H1 (cell line): ENCODE results near the gene ARL6IP4. TPM values are rescaled to one million over a fixed set of nuclear protein-coding genes. Genes with fewer than 3 reads are reported as not detected.

Experiments
- EP300 ChIP-seq, 2 experiments: IDR thresholded peaks; 1 replicate in 1 of 2; 2 replicates in 1 of 2; pipeline ENCODE4 v1.6.1; 2011 to 2012; ENCODE audit warnings: low read depth in 2 of 2, low read length in 2 of 2, mild to moderate bottlenecking in 2 of 2, borderline replicate concordance in 1 of 2, inconsistent platforms in 1 of 2, moderate library complexity in 1 of 2
- FOSL1 ChIP-seq: IDR thresholded peaks from 2 replicates; pipeline ENCODE4 v1.6.1; 2011; ENCODE audit warnings: mild to moderate bottlenecking, low read depth, low read length, moderate library complexity; ENCODE audit not compliant: insufficient read depth
- NANOG ChIP-seq: IDR thresholded peaks from 2 replicates; pipeline ENCODE4 v1.6.1; 2011; ENCODE audit warnings: low read length, low read depth, mild to moderate bottlenecking, inconsistent platforms; ENCODE audit not compliant: insufficient read depth, poor library complexity, severe bottlenecking
- POLR2A ChIP-seq, 2 experiments: IDR thresholded peaks; 1 replicate in 1 of 2; 2 replicates in 1 of 2; pipeline ENCODE4 v1.6.1; 2011; ENCODE audit warnings: low read depth in 2 of 2, low read length in 2 of 2, mild to moderate bottlenecking in 2 of 2; ENCODE audit errors: control extremely low read depth in 1 of 2
- TAF1 ChIP-seq: IDR thresholded peaks from 2 replicates; pipeline ENCODE4 v1.6.1; 2011; ENCODE audit warnings: mild to moderate bottlenecking, low read depth, low read length
- polyA plus RNA-seq, 7 experiments: library from polyadenylated mRNA; depleted of rRNA in 3 of 7; stranded (reverse) in 5 of 7; unstranded in 2 of 7; fragments of >200 nt in 5 of 7; fragments of 200-250 nt in 2 of 7; gene quantifications; 1 replicate in 5 of 7; 2 replicates in 1 of 7; 4 replicates in 1 of 7; pipeline versions ENCODE4 v1.2.1 to v1.2.3, GENCODE V29; 2011 to 2013; ENCODE audit warnings: missing spikeins in 2 of 7, mixed read lengths in 2 of 7
- total RNA-seq: library from RNA; stranded (reverse); fragmentation: NEBNext Ultra II Directional; extraction: Animal tissue kit (Norgen Biotek cat#: 25700); gene quantifications from 2 replicates; pipeline ENCODE4 v1.2.1, GENCODE V29; 2021

Gene ARL6IP4
- total and polyA plus RNA-seq, 2 of the 8 experiments (the other 6 are each of a cell fraction or from before 2014, with no cell fraction given) = 76.4 to 109 TPM

- no peak for TF ChIP-seq EP300 (IDR thresholded peaks at IDR 0.05; ENCODE audit: borderline replicate concordance in 1 of 2, low read depth in 2 of 2, low read length in 2 of 2)
- no peak for TF ChIP-seq NANOG
- no peak for TF ChIP-seq POLR2A (IDR thresholded peaks at IDR 0.05; ENCODE audit: control extremely low read depth in 1 of 2, low read depth in 2 of 2, low read length in 2 of 2)
- no peak for TF ChIP-seq TAF1
- no peak for TF ChIP-seq FOSL1
These were observed 10.8 kb upstream of the ARL6IP4 start (continued) for GRCh38 chr12:122969676-122970075.
